Activated CD4-positive, alpha-beta T cell treated with anti-CD3 and anti-CD28 coated beads, Interleukin-2, amount 50 U/mL, for 48 hours (primary cell): Measurements from ENCODE around the gene NUP93.
"Not testable (repeated sequence)": the region's sequence is repeated elsewhere in the genome, so short reads cannot be mapped to it uniquely, and the experiment has no call there.

ENCODE experiments used
- DNase-seq, 2 experiments: peaks; one replicate each; pipeline ENCODE4 v3.0.0-alpha.2; 2020

Gene NUP93

GRCh38 chr16:56709443-56710040 lies 20.4 kb upstream of the NUP93 start:
- DNase-seq, result no peak

DNA sequence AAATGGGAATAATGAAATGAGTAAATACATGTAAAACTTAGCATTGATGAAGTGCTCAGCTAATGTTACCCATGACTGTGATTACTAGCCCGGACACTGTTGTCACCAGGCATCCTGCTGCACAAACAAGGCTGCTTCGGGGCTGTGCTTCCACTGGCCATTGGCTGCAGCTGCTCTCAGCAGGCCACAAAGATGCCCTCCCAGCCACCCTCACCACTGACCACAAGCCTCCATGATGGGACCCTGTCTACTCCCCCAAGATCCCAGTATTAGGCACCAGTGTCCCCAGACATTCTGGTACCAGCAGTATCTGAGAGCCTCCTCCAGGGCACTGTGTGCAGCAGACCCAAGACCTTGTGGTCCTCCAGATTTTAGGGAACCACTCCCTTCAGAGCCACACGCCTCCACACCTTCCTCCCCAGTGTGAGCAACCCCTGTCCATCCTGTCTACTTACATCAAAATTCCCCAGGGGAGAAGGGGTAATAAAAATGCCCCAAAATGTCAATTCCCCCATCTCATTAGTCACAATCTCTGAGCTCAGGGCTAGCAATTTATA lies 19.7 kb upstream of the NUP93 start:
- DNase-seq, result no peak

DNA sequence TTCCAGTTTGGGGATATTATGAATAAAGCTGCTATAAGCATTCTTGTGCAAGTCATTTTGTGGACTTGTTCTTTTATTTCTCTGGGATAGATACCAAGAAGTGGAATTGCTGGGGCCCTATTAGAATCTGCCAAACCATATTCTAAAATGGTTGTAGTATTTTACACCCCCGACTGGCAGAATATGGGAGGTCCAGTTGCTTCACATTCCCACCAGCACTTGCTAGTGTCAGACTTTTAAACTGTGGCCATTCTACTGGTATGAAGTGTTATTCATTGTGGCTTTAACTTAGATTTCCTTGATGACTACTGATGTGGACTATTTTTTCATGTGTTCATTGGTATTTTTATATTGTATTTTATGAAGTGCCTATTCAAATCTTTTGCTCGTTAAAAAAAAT lies 18.1 kb upstream of the NUP93 start:
- DNase-seq, result no peak

GRCh38 chr16:56713794-56714193 lies 16.1 kb upstream of the NUP93 start:
- no peak for DNase-seq

- DNase-seq, result no peak
These were observed 14.8 kb upstream of the NUP93 start for GRCh38 chr16:56715126-56715525.

DNA sequence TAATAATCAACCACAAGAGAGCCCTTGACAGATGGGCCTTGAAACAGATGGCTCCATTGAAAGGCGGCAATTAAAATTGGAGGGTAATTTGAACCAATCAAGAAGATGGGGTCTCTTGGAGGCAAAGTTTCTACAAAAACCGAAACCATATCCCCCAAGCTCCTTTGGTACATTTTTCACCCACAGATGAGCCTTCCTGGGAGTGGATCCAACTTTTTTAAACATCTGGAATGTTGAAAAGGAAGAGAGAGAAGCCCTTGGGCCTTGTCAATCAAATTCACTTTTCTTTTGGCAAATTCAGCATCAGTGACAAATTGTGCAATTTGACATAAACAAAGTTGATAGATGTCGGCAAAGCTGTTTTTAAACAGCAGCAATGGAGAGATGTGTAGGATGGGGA lies 13.2 kb upstream of the NUP93 start:
- DNase-seq, result no peak

GRCh38 chr16:56717532-56717931 lies 12.4 kb upstream of the NUP93 start:
- DNase-seq, result not testable (repeated sequence)

DNA sequence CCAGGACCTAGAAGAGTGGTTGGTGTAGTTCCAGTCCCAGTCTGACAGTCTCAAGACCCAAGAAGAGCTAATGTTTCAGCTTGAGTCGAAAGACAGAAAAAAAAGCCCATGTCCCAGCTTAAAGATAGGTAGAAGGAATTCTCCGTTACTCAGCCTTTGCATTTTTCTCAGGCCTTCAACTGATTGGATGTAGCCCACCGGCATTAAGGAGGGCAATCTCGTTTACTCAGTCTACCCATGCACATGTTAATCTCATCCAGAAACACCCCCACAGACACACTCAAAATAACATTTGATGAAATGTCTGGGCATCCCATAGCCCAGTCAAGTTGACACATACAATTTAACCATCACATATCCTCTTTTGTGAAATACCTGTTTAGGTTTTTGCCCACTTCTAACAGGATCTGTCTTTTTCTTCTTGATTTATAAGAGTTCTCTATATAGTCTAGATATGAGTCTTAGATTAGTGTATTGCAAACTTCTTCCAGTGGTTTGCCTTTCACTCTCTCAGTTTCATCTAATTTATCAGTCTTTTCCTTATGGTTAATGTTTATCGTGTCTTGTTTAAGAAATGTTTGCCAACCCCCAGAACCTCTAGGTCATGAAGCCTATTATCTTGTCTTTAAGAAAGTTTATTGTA lies 7.6 kb upstream of the NUP93 start:
- no peak for DNase-seq

DNA sequence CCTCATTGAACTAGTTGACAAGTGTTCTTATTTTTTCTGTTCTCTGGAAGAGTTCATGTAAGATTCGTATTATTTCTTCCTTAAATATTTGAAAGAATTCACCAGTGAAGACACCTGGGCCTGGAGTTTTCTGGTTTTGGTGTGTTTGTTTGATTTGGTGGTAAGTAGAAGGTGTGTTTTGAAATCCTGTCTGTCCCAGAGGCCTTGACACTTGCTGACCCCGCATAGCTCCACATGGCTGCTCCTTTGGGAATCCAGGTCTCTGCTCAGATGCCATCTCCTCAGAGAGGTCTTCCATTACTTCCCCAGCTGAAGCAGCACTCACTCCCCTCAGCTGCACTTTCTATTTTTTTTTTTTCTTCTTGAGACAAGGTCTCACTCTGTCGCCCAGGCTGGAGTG lies 5.7 kb upstream of the NUP93 start:
- DNase-seq, result no peak

GRCh38 chr16:56726283-56726682 lies 3.6 kb upstream of the NUP93 start:
- no peak for DNase-seq

- DNase-seq, result no peak
These were observed 3.0 kb upstream of the NUP93 start for GRCh38 chr16:56726926-56727325.

GRCh38 chr16:56728027-56728426 lies 1.9 kb upstream of the NUP93 start:
- DNase-seq, result no peak

DNA sequence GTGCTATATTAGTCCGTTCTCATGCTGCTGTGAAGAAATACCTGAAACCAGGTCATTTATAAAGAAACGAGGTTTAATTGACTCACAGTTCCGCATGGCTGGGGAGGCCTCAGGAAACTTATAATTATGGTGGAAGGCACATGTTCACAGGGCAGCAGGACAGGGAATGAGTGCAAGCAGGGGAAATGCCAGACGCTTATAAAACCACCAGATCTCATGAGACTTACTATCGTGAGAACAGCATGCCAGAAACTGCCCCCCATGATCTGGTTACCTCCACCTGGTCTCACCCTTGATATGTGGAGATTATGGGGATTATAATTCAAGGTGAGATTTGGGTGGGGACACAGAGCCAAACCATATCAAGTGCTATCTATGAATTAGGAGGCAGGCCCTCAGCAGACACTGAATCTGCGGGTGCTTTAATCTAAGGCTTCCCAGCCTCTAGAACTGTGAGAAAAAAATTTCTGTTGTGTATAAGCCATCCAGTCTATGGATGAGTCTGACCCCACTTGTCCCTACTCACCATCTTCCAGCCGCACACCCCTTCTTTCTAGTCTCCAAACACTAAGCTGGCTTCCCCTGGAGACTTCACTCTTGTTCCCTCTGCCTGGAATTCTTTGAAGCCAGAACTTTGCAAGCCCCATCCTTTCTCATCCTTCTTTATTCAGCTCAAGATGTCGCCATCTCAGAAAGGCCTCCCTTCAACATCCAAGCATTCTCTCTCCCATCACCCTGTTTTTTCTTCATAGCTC lies 772 bp upstream of the NUP93 start:
- no peak for DNase-seq

- DNase-seq, result no peak
These were observed 2.4 kb downstream of the NUP93 start for GRCh38 chr16:56732366-56732765.

DNA sequence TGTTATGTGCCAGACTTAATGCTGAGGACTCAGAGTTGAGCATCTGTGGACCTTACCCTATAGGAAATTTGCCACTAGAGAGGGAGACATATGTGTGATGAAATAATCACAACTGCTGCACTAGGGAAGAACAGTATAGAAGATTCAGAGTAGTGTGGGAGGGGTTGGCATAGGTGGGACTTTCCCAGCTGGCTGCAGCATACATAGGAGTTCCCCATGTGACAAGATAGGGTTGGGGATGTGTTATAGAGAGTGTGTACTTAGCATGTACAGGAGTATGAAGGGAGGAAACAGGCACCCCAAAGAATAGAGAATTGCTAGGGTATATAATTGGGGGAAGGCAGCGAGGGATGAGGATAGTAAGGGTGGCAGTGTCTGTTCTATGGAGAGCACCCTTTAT lies 2.9 kb downstream of the NUP93 start:
- peak; percentile 32 to 48 for DNase-seq

DNA sequence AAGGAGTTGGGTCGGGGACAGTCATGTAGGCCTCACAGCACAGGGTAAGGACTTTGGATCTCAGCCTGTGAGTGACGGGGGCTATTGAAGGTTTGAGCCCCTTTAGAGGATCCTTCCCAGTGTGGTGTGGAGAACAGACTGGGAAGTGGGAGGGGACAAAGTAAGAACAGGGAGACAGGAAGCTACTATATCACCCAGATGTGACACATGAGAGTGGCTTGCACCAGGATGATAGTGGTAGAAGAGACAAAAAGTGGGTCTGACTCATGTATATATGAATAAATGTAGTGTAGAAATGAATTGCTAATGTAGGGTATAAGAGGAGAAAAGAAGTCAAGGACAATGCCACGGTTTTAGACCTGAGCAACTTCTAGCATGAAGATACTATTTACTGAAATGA lies 4.5 kb downstream of the NUP93 start:
- DNase-seq, result no peak

- DNase-seq, result no peak
These were observed 6.5 kb downstream of the NUP93 start for GRCh38 chr16:56736476-56736875.

- DNase-seq, result no peak
These were observed 7.6 kb downstream of the NUP93 start for GRCh38 chr16:56737539-56737938.

DNA sequence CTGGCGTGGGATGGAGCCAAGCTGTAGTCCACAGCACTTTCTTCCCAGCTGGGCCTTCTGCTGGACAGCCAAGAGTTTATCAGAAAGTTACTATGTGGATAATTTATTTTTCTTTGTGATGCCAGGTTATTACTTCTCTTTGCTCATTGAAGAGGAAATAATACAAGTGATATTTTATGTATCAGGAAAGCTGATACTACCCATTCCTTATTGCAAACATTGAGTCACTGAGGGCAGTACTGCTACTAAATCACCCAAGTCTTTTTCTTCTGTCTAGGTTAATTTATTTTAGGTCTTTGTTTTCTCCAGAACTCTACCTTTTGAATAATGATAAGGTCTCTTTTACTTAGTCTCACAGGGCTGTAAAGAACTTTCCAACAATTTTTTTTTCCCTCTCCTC lies 8.3 kb downstream of the NUP93 start:
- DNase-seq, result no peak

DNA sequence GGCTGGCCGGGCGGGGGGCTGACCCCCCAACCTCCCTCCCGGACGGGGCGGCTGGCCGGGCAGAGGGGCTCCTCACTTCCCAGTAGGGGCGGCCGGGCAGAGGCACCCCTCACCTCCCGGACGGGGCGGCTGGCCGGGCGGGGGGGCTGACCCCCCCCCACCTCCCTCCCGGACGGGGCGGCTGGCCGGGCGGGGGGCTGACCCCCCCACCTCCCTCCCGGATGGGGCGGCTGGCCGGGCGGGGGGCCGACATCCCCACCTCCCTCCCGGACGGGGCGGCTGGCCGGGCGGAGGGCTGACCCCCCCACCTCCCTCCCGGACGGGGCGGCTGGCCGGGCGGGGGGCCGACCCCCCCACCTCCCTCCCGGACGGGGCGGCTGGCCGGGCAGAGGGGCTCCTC lies 9.4 kb downstream of the NUP93 start:
- DNase-seq, result not testable (repeated sequence)

GRCh38 chr16:56741399-56741798 lies 11.5 kb downstream of the NUP93 start:
- DNase-seq, result no peak

- DNase-seq, result no peak
These were observed 12.4 kb downstream of the NUP93 start for GRCh38 chr16:56742030-56742984.

DNA sequence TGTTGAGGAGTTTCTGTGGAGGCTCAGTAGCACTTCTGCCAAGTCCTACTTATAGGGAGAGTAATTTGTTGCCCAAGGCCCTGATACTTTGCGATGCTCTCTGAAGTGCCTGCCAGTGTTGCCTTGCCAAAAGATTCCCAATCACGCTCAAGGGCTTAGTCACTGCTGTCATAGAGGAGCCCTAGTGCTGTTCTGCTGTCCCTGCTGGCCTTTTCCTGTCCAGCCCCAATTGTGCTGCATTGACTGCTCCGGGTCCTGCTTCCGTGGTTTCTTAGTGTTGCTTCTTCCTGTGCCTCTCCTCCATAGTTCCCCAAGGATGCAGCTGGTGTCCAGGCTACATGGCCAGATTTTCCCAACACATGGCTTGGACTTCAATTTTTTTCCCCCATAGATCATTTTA lies 13.9 kb downstream of the NUP93 start:
- no peak for DNase-seq
